Measurements from ENCODE around the gene TLK2. TPM values are rescaled to one million over a fixed set of nuclear protein-coding genes. Genes with fewer than 3 reads are reported as not detected.

TLK2 gene
- total RNA-seq, 1 experiment from 2014 or later, result 68.8 TPM

GRCh38 chr17:62581764-62582163 lies 103.1 kb downstream of the TLK2 start:
- Histone ChIP-seq H3K36me3 (ENCODE audit: control insufficient read depth, insufficient read depth, low read length) (no peaks in the 10 kb centered on the region; the same call in 1 of the 2 replicates), H3K9me3 (no peaks in the 10 kb centered on the region), H3K4me3 (ENCODE audit: low read depth, low read length) (no peak overlapping the region), H3K4me1 (no peaks in the 10 kb centered on the region), H3K27me3 (replicated peaks; ENCODE audit: control insufficient read depth, insufficient read depth, low read length) (no peaks in the 10 kb centered on the region)
- Mint-ChIP-seq H3K36me3 (ENCODE audit: insufficient read depth, unreplicated experiment) (peaks cover 55% of the 10 kb centered on the region), H3K27ac (ENCODE audit: unreplicated experiment) (no peak overlapping the region), H3K4me3 (ENCODE audit: unreplicated experiment) (no peak overlapping the region), H3K27me3 (ENCODE audit: insufficient read depth, unreplicated experiment) (no peaks in the 10 kb centered on the region), H3K4me1 (ENCODE audit: low read depth, unreplicated experiment) (no peaks in the 10 kb centered on the region), H3K9me3 (ENCODE audit: unreplicated experiment) (no peaks in the 10 kb centered on the region)
- ChIA-PET POLR2A (no interaction called here), CTCF (no interaction called here)
- intact Hi-C loops (cut with micrococcal nuclease; ENCODE audit: unreplicated experiment), result no loop called here
- BruUV-seq (replicated peaks), result no TSS peak
- no peak for TF ChIP-seq CTCF (IDR thresholded peaks at IDR 0.05; ENCODE audit: insufficient read depth in 1 of 2, low read depth in 1 of 2, low read length in 1 of 2, severe bottlenecking in 1 of 2, unreplicated experiment in 1 of 2)
- no peak for DNase-seq

DNA sequence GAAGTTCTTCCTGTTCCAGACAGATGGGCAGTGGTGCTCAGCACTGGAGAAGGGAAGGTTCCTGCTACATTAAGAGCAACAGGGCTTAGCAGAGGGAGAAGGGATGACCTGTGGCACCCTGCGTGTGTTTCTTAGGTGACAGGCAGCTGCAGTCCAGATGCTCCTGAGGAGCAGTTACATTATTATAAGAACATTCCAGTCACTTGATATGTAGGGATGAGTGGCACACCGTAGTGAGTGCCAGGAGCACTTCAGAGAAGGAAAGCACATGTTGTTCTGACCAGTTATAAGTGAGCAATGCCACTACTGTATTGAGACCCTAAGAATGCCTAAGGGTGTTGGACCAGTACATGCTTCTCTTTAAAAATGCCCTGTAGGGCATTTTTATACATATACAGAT lies 108.9 kb downstream of the TLK2 start:
- Histone ChIP-seq H3K36me3 (ENCODE audit: control insufficient read depth, insufficient read depth, low read length) (no peaks in the 10 kb centered on the region), H3K4me3 (ENCODE audit: low read depth, low read length) (no peak overlapping the region), H3K27me3 (replicated peaks; ENCODE audit: control insufficient read depth, insufficient read depth, low read length) (no peaks in the 10 kb centered on the region), H3K4me1 (no peaks in the 10 kb centered on the region), H3K9me3 (no peaks in the 10 kb centered on the region)
- no TSS peak for BruUV-seq (replicated peaks)
- CTCF ChIA-PET, result no interaction called here
- DNase-seq, result no peak
- no peak overlapping the region for H3K4me3 Mint-ChIP-seq (ENCODE audit: unreplicated experiment)
- intact Hi-C loops (cut with micrococcal nuclease; ENCODE audit: unreplicated experiment), result no loop called here
- no peak for TF ChIP-seq CTCF (IDR thresholded peaks at IDR 0.05; ENCODE audit: insufficient read depth in 1 of 2, low read depth in 1 of 2, low read length in 1 of 2, severe bottlenecking in 1 of 2, unreplicated experiment in 1 of 2)
- POLR2A ChIA-PET, result no interaction called here
- no peaks in the 10 kb centered on the region for H3K9me3 Mint-ChIP-seq (ENCODE audit: unreplicated experiment)
- peaks cover 50% of the 10 kb centered on the region for H3K36me3 Mint-ChIP-seq (ENCODE audit: insufficient read depth, unreplicated experiment)
- no peaks in the 10 kb centered on the region for H3K4me1 Mint-ChIP-seq (ENCODE audit: low read depth, unreplicated experiment)
- no peak overlapping the region for H3K27ac Mint-ChIP-seq (ENCODE audit: unreplicated experiment)
- H3K27me3 Mint-ChIP-seq (ENCODE audit: insufficient read depth, unreplicated experiment), result no peaks in the 10 kb centered on the region

- no peak overlapping the region for H3K27ac Mint-ChIP-seq (ENCODE audit: unreplicated experiment)
- H3K36me3 Mint-ChIP-seq (ENCODE audit: insufficient read depth, unreplicated experiment), result peaks cover 50% of the 10 kb centered on the region
- no TSS peak for BruUV-seq (replicated peaks)
- H3K4me3 Mint-ChIP-seq (ENCODE audit: unreplicated experiment), result no peak overlapping the region
- H3K27me3 ChIP-seq (replicated peaks; ENCODE audit: control insufficient read depth, insufficient read depth, low read length), result no peaks in the 10 kb centered on the region
- intact Hi-C loops (cut with micrococcal nuclease; ENCODE audit: unreplicated experiment), result no loop called here
- H3K9me3 Mint-ChIP-seq (ENCODE audit: unreplicated experiment), result no peaks in the 10 kb centered on the region
- H3K4me3 ChIP-seq (ENCODE audit: low read depth, low read length), result no peak overlapping the region
- ChIA-PET CTCF (no interaction called here), POLR2A (no interaction called here)
- no peaks in the 10 kb centered on the region for H3K27me3 Mint-ChIP-seq (ENCODE audit: insufficient read depth, unreplicated experiment)
- TF ChIP-seq CTCF (IDR thresholded peaks at IDR 0.05; ENCODE audit: insufficient read depth in 1 of 2, low read depth in 1 of 2, low read length in 1 of 2, severe bottlenecking in 1 of 2, unreplicated experiment in 1 of 2), result no peak
- no peak for DNase-seq
- no peaks in the 10 kb centered on the region for H3K9me3 ChIP-seq
- no peaks in the 10 kb centered on the region; the same call in 1 of the 2 replicates for H3K36me3 ChIP-seq (ENCODE audit: control insufficient read depth, insufficient read depth, low read length)
- no peaks in the 10 kb centered on the region for H3K4me1 Mint-ChIP-seq (ENCODE audit: low read depth, unreplicated experiment)
- no peaks in the 10 kb centered on the region for H3K4me1 ChIP-seq
Observed at GRCh38 chr17:62588109-62588508, 109.5 kb downstream of the TLK2 start.

Measured in Caco-2 (cell line).